D721Med (cell line): Measurements from ENCODE around the gene LHX3.

Experiments
- DNase-seq: peaks from one replicate; pipeline ENCODE4 v3.0.0; 2011; ENCODE audit warnings: low spot score; ENCODE audit not compliant: insufficient read length
- FAIRE-seq: peaks from 2 replicates; lab custom pipeline; 2011; peaks lifted over from hg19 to GRCh38; lab: Jason Lieb, UNC
- TF ChIP-seq, protein P1 (sequence below): IDR thresholded peaks from 2 replicates; pipeline ENCODE4 v1.5.1; 2012; ENCODE audit warnings: mild to moderate bottlenecking, control low read depth; ENCODE audit not compliant: insufficient read depth; ENCODE audit errors: missing control alignments

The LHX3 gene

DNA sequence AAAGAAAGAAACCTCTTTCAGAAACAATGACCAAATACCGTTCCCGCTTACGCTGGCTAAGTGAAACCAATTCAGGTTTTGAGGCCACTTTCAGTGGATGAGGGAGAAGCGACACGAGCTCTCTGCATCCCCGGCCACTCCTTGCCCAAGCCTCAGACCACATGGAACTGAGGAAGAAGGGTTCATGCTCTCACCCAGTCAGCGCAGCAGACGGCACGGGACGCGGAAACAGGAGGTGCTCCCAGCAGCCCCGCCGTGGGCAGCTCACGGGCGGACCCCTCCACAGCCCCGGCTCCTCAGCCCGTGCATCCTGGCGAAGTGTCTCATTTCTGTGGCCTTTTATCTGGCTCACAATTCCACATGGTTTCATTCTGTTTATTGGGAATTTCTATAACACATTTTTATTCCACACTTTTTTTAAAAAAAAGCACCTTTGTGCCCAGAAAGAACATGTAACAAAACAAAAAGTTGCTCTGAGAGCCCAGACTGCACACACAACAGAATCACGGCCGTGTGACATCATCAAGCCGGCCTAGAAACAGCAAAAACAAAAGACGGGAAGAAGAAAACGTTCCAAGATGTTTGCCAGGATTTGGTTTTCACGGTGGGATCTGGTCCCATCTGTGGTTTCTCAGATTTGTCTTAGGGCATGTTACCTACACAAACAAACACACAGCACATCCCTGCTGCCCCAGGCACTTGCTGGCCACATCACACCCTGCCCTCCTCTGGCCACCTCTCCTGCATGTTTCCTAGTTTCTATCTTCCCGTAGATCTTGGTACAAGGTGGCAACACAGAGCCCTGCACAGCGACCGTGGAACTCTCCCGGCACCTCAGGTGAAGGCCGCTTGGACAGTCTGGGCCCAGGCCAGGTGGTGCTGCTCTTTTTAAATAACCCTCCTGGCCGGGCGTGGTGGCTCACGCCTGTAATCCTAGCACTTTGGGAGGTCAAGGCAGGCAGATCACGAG lies 24.5 kb upstream of the LHX3 start:
- TF ChIP-seq, protein P1, sequence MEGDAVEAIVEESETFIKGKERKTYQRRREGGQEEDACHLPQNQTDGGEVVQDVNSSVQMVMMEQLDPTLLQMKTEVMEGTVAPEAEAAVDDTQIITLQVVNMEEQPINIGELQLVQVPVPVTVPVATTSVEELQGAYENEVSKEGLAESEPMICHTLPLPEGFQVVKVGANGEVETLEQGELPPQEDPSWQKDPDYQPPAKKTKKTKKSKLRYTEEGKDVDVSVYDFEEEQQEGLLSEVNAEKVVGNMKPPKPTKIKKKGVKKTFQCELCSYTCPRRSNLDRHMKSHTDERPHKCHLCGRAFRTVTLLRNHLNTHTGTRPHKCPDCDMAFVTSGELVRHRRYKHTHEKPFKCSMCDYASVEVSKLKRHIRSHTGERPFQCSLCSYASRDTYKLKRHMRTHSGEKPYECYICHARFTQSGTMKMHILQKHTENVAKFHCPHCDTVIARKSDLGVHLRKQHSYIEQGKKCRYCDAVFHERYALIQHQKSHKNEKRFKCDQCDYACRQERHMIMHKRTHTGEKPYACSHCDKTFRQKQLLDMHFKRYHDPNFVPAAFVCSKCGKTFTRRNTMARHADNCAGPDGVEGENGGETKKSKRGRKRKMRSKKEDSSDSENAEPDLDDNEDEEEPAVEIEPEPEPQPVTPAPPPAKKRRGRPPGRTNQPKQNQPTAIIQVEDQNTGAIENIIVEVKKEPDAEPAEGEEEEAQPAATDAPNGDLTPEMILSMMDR, result no peak
- FAIRE-seq (no peak), DNase-seq (no peak)

DNA sequence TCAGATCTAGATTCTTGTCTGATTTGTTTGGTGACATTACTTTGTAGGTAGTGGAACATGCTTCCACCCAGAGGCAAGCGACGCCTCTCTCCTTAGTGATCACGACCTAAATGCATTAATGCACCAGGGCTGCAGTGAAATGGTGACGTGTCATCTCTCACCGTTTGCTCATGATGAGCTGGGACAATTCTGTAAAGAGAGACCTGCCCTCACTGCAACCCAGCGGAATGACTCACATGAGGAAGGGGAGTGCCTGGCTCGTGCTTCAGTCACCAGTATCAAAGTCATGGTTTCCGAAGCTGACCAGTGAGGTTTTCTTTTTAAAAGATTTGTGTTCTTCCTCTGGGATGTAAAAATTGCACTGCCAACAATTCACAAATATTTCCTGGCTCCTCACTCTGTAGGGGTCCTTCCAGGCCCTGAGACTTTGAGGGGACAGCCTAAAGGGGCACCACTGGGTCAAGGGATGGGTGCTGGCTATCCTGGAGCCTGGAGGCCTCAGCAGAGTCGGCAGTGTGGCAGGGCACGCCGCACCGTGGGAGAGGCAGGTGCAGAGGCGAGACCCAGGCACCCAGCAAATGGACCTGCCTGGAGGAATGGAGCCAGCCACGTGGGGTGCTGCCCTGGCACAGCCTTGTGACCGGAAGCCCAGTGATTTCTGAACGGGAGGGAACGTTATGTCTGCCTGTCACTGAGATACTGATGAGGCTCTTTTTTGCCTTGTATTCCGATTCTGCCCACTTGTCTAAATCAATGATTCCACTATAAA lies 23.4 kb upstream of the LHX3 start:
- TF ChIP-seq, protein P1, result no peak
- DNase-seq (no peak), FAIRE-seq (no peak)

DNA sequence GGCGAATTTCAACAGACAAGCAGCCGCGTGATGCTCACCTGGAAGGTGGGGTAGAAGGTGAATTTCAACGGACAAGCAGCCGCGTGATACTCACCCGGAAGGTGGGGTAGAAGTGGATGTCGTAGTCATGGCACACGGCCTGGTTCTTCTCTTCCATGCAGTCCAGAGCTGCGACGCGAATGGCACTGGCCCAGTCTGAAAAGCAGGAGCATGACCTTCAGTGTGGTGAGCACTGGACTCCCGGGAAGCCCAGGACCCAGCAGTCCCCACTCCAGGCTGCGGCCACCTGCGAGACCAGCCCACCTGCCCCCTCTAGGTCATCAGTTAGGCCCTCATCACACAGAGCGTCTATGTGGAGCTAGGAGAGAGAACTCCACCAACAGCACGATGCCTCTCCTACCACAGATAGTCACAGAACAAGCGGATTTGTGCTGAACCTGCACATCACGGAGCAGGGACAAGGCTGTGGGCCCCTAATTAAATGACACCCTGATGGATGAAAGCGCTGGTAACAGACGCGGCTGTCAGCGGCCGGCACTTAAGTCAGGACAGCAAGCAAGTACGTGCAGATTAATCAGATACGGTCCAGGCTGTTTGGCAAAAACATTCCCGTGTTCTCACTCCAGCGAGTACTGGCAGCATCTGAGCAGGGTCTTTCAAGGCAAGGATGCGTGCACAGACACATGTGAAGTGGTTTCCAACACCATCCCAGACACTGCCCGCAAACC lies 21.9 kb upstream of the LHX3 start:
- FAIRE-seq (no peak), DNase-seq (no peak)
- TF ChIP-seq, protein P1, result no peak

DNA sequence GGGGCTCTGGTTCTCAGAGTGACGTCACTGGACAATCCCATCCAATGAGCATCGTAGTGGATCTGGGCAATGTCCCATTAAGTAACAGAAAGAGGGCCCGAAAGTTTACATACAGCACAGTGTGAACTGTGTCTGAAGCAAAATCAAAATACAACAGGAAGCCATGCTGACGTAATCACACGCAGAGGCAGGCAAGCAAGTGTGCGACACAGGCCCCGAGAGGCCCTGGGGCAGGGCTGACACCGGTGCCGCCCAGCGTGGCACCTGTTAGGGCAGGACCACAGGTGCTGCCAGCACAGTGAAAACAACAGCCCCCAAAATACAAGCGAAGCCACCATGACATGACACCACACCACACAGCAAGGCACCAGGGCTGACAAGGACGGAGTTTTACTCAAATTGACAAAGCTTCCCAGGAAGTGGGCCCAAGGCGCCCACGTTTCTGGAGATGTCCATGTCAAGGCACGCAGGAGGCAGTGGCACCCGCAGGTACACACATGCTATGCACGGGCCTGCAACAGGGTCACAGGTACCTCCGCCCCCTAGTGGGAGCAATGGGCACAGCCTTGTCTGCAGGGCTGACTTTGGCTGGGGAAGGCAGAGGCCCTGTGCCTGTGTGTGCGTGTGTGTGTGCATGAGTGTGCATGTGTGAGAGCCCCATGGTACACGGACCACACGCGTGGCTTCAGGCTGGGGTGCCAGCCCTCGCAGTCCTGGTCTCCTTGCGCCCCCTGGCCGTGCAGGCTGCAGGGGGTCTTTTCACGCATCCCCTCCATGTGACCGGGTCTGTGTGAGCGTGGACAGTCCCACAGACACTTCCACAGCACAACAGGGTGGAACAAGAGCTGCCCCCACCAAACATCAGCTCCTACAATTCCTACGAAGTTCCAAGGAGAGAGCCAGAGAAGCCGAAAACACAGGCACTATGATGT lies 21.1 kb upstream of the LHX3 start:
- DNase-seq (no peak), FAIRE-seq (no peak)
- TF ChIP-seq, protein P1, result peak; percentile 86

DNA sequence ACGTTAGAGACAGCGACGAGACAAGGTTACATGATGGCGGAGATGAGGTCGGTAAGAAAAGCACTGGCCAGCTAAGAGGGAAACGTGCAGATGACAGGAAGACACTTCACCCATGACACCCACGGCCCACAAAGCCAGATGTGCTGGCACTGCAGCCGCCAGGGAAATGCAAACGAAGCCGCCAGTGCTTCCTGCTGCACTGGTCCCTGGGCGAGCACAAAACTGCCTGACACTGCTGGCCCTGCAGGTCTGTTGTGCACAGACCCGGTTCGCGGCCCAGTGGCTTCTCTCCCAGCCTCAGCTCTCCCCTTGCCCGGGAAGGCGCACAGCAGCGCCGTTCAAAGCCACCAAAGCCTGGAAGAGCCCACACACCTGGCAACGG lies 20.4 kb upstream of the LHX3 start:
- FAIRE-seq, result no peak
- DNase-seq, result no peak
- TF ChIP-seq, protein P1, result no peak
